NCI-H69 (cell line): Measurements from ENCODE around the gene SORCS2.
A peak's percentile ranks its signal among the peaks of the same experiment; 100 is the strongest.

Experiments
- DNase-seq: peaks from one replicate; lab custom pipeline; 2025; lab: John Stamatoyannopoulos, UW

Gene SORCS2

GRCh38 chr4:7510066-7510465 lies 317.7 kb downstream of the SORCS2 start:
- no peak for DNase-seq

- DNase-seq: no peak
Observed at GRCh38 chr4:7510538-7510937, 318.2 kb downstream of the SORCS2 start.

- no peak for DNase-seq
Observed at GRCh38 chr4:7511525-7511924, 319.2 kb downstream of the SORCS2 start.

GRCh38 chr4:7512428-7512827 lies 320.1 kb downstream of the SORCS2 start:
- DNase-seq: no peak

GRCh38 chr4:7512946-7513345 lies 320.6 kb downstream of the SORCS2 start:
- no peak for DNase-seq

GRCh38 chr4:7513671-7514070 lies 321.3 kb downstream of the SORCS2 start:
- no peak for DNase-seq

GRCh38 chr4:7514281-7514680 lies 321.9 kb downstream of the SORCS2 start:
- DNase-seq: no peak

GRCh38 chr4:7514789-7515188 lies 322.5 kb downstream of the SORCS2 start:
- no peak for DNase-seq

- no peak for DNase-seq
Observed at GRCh38 chr4:7515390-7515902, 323.1 kb downstream of the SORCS2 start.

GRCh38 chr4:7516096-7516772 lies 323.9 kb downstream of the SORCS2 start:
- no peak for DNase-seq

- DNase-seq: no peak
Observed at GRCh38 chr4:7516773-7517144, 324.4 kb downstream of the SORCS2 start.

- peak; percentile 78 for DNase-seq
Observed at GRCh38 chr4:7518871-7519637, 326.7 kb downstream of the SORCS2 start.

GRCh38 chr4:7519638-7520376 lies 327.5 kb downstream of the SORCS2 start:
- no peak for DNase-seq

- DNase-seq: no peak
Observed at GRCh38 chr4:7521666-7522065, 329.3 kb downstream of the SORCS2 start.

GRCh38 chr4:7522452-7523220 lies 330.3 kb downstream of the SORCS2 start:
- no peak for DNase-seq

- DNase-seq: no peak
Observed at GRCh38 chr4:7523526-7523925, 331.2 kb downstream of the SORCS2 start.

- DNase-seq: no peak
Observed at GRCh38 chr4:7524064-7524682, 331.8 kb downstream of the SORCS2 start.

GRCh38 chr4:7524843-7525242 lies 332.5 kb downstream of the SORCS2 start:
- DNase-seq: no peak

- no peak for DNase-seq
Observed at GRCh38 chr4:7526491-7526890, 334.2 kb downstream of the SORCS2 start.

- no peak for DNase-seq
Observed at GRCh38 chr4:7526929-7527535, 334.7 kb downstream of the SORCS2 start.
